MM.1S (cell line): ENCODE results near the gene TANGO2.
A peak's percentile ranks its signal among the peaks of the same experiment; 100 is the strongest.

Source experiments
- DNase-seq: peaks from one replicate; pipeline ENCODE4 v3.0.0-alpha.2; 2015
- H2AFZ ChIP-seq: fragments of 300-600 bp; sonication (generic); 2 replicates; pipeline ENCODE4 v1.6.0; 2016; ENCODE audit warnings: antibody characterized with exemption, low read length
- H3F3A ChIP-seq: fragments of 300-600 bp; sonication (generic); 2 replicates; pipeline ENCODE4 v1.6.1; 2016; ENCODE audit warnings: mild to moderate bottlenecking, antibody characterized with exemption, low read length, moderate library complexity, mixed read lengths; ENCODE audit not compliant: insufficient read depth
- H3K27ac ChIP-seq: fragments of 300-600 bp; sonication (generic); 2 replicates; pipeline ENCODE4 v1.5.1; 2016; ENCODE audit warnings: mild to moderate bottlenecking, low read length
- H3K27me3 ChIP-seq: fragments of 300-600 bp; sonication (generic); replicated peaks from 2 replicates; pipeline ENCODE4 v1.6.0; 2016; ENCODE audit warnings: low read length; ENCODE audit not compliant: insufficient read depth
- H3K36me3 ChIP-seq: fragments of 300-600 bp; sonication (generic); replicated peaks from 2 replicates; pipeline ENCODE4 v1.6.1; 2016; ENCODE audit warnings: mild to moderate bottlenecking, low read length, mixed read lengths; ENCODE audit not compliant: insufficient read depth
- H3K4me1 ChIP-seq: fragments of 300-600 bp; sonication (generic); 2 replicates; pipeline ENCODE4 v1.6.1; 2016; ENCODE audit warnings: low read length, mixed read lengths
- H3K4me2 ChIP-seq: fragments of 300-600 bp; sonication (generic); 2 replicates; pipeline ENCODE4 v1.6.0; 2016; ENCODE audit warnings: low read depth, low read length
- H3K4me3 ChIP-seq: fragments of 300-600 bp; sonication (generic); 2 replicates; pipeline ENCODE4 v1.5.1; 2016; ENCODE audit warnings: low read length, mixed read lengths
- H3K79me2 ChIP-seq: fragments of 300-600 bp; sonication (generic); 2 replicates; pipeline ENCODE4 v1.6.1; 2016; ENCODE audit warnings: mixed run types, low read length, mixed read lengths
- H3K9ac ChIP-seq: fragments of 300-600 bp; sonication (generic); 2 replicates; pipeline ENCODE4 v1.6.1; 2016; ENCODE audit warnings: low read length, mixed read lengths
- H3K9me2 ChIP-seq: fragments of 300-600 bp; sonication (generic); replicated peaks from 2 replicates; pipeline ENCODE4 v1.6.1; 2016; ENCODE audit warnings: mild to moderate bottlenecking, low read length, mixed read lengths; ENCODE audit not compliant: insufficient read depth
- H3K9me3 ChIP-seq: fragments of 300-600 bp; sonication (generic); replicated peaks from 2 replicates; pipeline ENCODE4 v1.6.1; 2016; ENCODE audit warnings: mild to moderate bottlenecking, low read length, mixed read lengths; ENCODE audit not compliant: insufficient read depth
- H4K20me1 ChIP-seq: fragments of 300-600 bp; sonication (generic); 2 replicates; pipeline ENCODE4 v1.6.1; 2016; ENCODE audit warnings: mild to moderate bottlenecking, low read length, moderate library complexity, mixed read lengths; ENCODE audit not compliant: insufficient read depth
- CTCF ChIP-seq: fragments of 300-600 bp; sonication (generic); IDR thresholded peaks from 2 replicates; pipeline ENCODE4 v1.5.1; 2016; ENCODE audit warnings: antibody characterized with exemption, low read length, mixed read lengths
- EZH2 ChIP-seq: fragments of 300-600 bp; sonication (generic); optimal IDR thresholded peaks from 2 replicates; pipeline ENCODE3; 2017; ENCODE audit warnings: low read depth, mild to moderate bottlenecking, antibody characterized with exemption, low read length, mixed read lengths
- EZH2phosphoT487 ChIP-seq: fragments of 300-600 bp; sonication (generic); IDR thresholded peaks from 2 replicates; pipeline ENCODE4 v1.6.1; 2018; ENCODE audit warnings: antibody characterized with exemption, low read length

TANGO2 gene

GRCh38 chr22:20013382-20013871 lies 7.5 kb upstream of the TANGO2 start:
- H3K27ac ChIP-seq, result no peak overlapping the region
- H4K20me1 ChIP-seq, result no peaks in the 10 kb centered on the region
- H3K36me3 ChIP-seq, result no peaks in the 10 kb centered on the region
- TF ChIP-seq EZH2phosphoT487 (no peak), CTCF (peak; percentile 55), EZH2 (no peak)
- peaks cover 49% of the 10 kb centered on the region for H3K27me3 ChIP-seq
- no peak overlapping the region for H3K4me2 ChIP-seq
- no peaks in the 10 kb centered on the region for H3K79me2 ChIP-seq
- no peaks in the 10 kb centered on the region for H3K4me1 ChIP-seq
- H3F3A ChIP-seq, result no peaks in the 10 kb centered on the region
- H3K4me3 ChIP-seq, result no peak overlapping the region
- no peaks in the 10 kb centered on the region for H3K9me3 ChIP-seq
- H2AFZ ChIP-seq, result no peak overlapping the region
- no peak overlapping the region for H3K9ac ChIP-seq
- no peak for DNase-seq
- no peaks in the 10 kb centered on the region for H3K9me2 ChIP-seq

GRCh38 chr22:20014526-20015186 lies 6.3 kb upstream of the TANGO2 start:
- no peaks in the 10 kb centered on the region for H3F3A ChIP-seq
- no peaks in the 10 kb centered on the region for H3K4me1 ChIP-seq
- H3K27me3 ChIP-seq, result peaks cover 48% of the 10 kb centered on the region
- no peak for DNase-seq
- H3K9ac ChIP-seq, result no peak overlapping the region
- TF ChIP-seq EZH2 (no peak), CTCF (no peak), EZH2phosphoT487 (no peak)
- H3K4me3 ChIP-seq, result no peak overlapping the region
- no peak overlapping the region for H3K27ac ChIP-seq
- H4K20me1 ChIP-seq, result no peaks in the 10 kb centered on the region
- H3K79me2 ChIP-seq, result no peaks in the 10 kb centered on the region
- H3K9me2 ChIP-seq, result no peaks in the 10 kb centered on the region
- no peak overlapping the region for H3K4me2 ChIP-seq
- H2AFZ ChIP-seq, result no peak overlapping the region
- H3K36me3 ChIP-seq, result no peaks in the 10 kb centered on the region
- no peaks in the 10 kb centered on the region for H3K9me3 ChIP-seq

- H3K79me2 ChIP-seq, result no peaks in the 10 kb centered on the region
- H3K4me3 ChIP-seq, result no peak overlapping the region
- no peaks in the 10 kb centered on the region for H3K9me2 ChIP-seq
- peaks cover under 1% of the 10 kb centered on the region; the same call in 1 of the 2 replicates for H3K4me1 ChIP-seq
- H3K27me3 ChIP-seq, result peaks cover 53% of the 10 kb centered on the region
- no peak overlapping the region for H3K4me2 ChIP-seq
- H2AFZ ChIP-seq, result no peak overlapping the region
- no peaks in the 10 kb centered on the region for H3K36me3 ChIP-seq
- no peaks in the 10 kb centered on the region for H3K9me3 ChIP-seq
- TF ChIP-seq EZH2phosphoT487, result no peak
- no peak for TF ChIP-seq EZH2
- no peak for TF ChIP-seq CTCF
- no peak overlapping the region for H3K27ac ChIP-seq
- no peaks in the 10 kb centered on the region for H4K20me1 ChIP-seq
- H3F3A ChIP-seq, result no peaks in the 10 kb centered on the region
- H3K9ac ChIP-seq, result no peak overlapping the region
- no peak for DNase-seq
Observed at GRCh38 chr22:20015187-20015625, 5.7 kb upstream of the TANGO2 start.
